Caco-2 (cell line): Measurements from ENCODE around the gene IGFL1. TPM values are rescaled to one million over a fixed set of nuclear protein-coding genes. Genes with fewer than 3 reads are reported as not detected.
"Not testable (repeated sequence)": the region's sequence is repeated elsewhere in the genome, so short reads cannot be mapped to it uniquely, and the experiment has no call there.

Source experiments
- BruUV-seq: library from RNA; stranded (reverse); fragments of 400-500 nt; replicated peaks from 2 replicates; lab custom pipeline; 2021; lab: Mats Ljungman, UMichigan
- CTCF ChIA-PET: fragments of 300-600 bp; sonication (Branson Sonifier 250); formaldehyde crosslinking; loops from one replicate; lab custom pipeline; 2022; ENCODE audit warnings: antibody characterized with exemption; lab: Charles Lee
- POLR2A ChIA-PET: fragments of 300-600 bp; sonication (Branson Sonifier 250); formaldehyde crosslinking; loops from one replicate; lab custom pipeline; 2022; ENCODE audit warnings: antibody characterized with exemption; lab: Charles Lee
- DNase-seq, 2 experiments: peaks; one replicate each; pipeline versions ENCODE4 v3.0.0 to v3.0.0-alpha.2; 2020 to 2022
- H3K27me3 ChIP-seq: replicated peaks from 2 replicates; pipeline ENCODE4 v1.6.0; 2011; ENCODE audit warnings: low read length; ENCODE audit not compliant: control insufficient read depth, insufficient read depth
- H3K36me3 ChIP-seq: 2 replicates; pipeline ENCODE4 v1.5.1; 2011; ENCODE audit warnings: low read length; ENCODE audit not compliant: control insufficient read depth, insufficient read depth
- H3K4me1 ChIP-seq: fragments of 250-450 bp; sonication (Bioruptor Pico); 2 replicates; pipeline ENCODE4 v1.5.1; 2020; ENCODE audit warnings: mild to moderate bottlenecking
- H3K4me3 ChIP-seq: 2 replicates; pipeline ENCODE4 v1.5.1; 2011; ENCODE audit warnings: low read depth, mild to moderate bottlenecking, control low read depth, low read length
- H3K9me3 ChIP-seq: fragments of 250-450 bp; sonication (Bioruptor Pico); 2 replicates; pipeline ENCODE4 v1.5.1; 2020; ENCODE audit warnings: mild to moderate bottlenecking, moderate library complexity
- H3K27ac Mint-ChIP-seq: one replicate; pipeline ENCODE4 v1.8.0; 2022; ENCODE audit warnings: mixed read lengths; ENCODE audit not compliant: unreplicated experiment
- H3K27me3 Mint-ChIP-seq: one replicate; pipeline ENCODE4 v1.8.0; 2022; ENCODE audit warnings: mixed read lengths; ENCODE audit not compliant: insufficient read depth, unreplicated experiment
- H3K36me3 Mint-ChIP-seq: one replicate; pipeline ENCODE4 v1.8.0; 2022; ENCODE audit warnings: mild to moderate bottlenecking, mixed read lengths; ENCODE audit not compliant: insufficient read depth, unreplicated experiment
- H3K4me1 Mint-ChIP-seq: one replicate; pipeline ENCODE4 v1.8.0; 2022; ENCODE audit warnings: low read depth, mixed read lengths; ENCODE audit not compliant: unreplicated experiment
- H3K4me3 Mint-ChIP-seq: one replicate; pipeline ENCODE4 v1.8.0; 2022; ENCODE audit warnings: mild to moderate bottlenecking, moderate library complexity, mixed read lengths; ENCODE audit not compliant: unreplicated experiment
- H3K9me3 Mint-ChIP-seq: one replicate; pipeline ENCODE4 v1.8.0; 2022; ENCODE audit warnings: mixed read lengths; ENCODE audit not compliant: unreplicated experiment
- intact Hi-C: fragments of 100-400 bp; cut with micrococcal nuclease; formaldehyde crosslinking; loops from one replicate; pipeline ENCODE4 v1.10.0; 2022; ENCODE audit not compliant: unreplicated experiment
- total RNA-seq: library from RNA; stranded (reverse); gene quantifications from 2 replicates; pipeline ENCODE4 v1.2.3, GENCODE V29; 2022
- TF ChIP-seq, protein P1 (sequence below), 2 experiments: fragments of 200-600 bp in 1 of 2; IDR thresholded peaks; 1 replicate in 1 of 2; 2 replicates in 1 of 2; pipeline versions ENCODE4 v1.5.1 to v1.8.0; 2011 to 2022; ENCODE audit warnings: antibody characterized with exemption in 1 of 2, control low read depth in 1 of 2, inconsistent platforms in 1 of 2, low read depth in 1 of 2, low read length in 1 of 2, mild to moderate bottlenecking in 1 of 2, moderate library complexity in 1 of 2; ENCODE audit not compliant: insufficient read depth in 1 of 2, severe bottlenecking in 1 of 2, unreplicated experiment in 1 of 2

IGFL1 gene
- total RNA-seq, 1 experiment from 2014 or later = not detected

DNA sequence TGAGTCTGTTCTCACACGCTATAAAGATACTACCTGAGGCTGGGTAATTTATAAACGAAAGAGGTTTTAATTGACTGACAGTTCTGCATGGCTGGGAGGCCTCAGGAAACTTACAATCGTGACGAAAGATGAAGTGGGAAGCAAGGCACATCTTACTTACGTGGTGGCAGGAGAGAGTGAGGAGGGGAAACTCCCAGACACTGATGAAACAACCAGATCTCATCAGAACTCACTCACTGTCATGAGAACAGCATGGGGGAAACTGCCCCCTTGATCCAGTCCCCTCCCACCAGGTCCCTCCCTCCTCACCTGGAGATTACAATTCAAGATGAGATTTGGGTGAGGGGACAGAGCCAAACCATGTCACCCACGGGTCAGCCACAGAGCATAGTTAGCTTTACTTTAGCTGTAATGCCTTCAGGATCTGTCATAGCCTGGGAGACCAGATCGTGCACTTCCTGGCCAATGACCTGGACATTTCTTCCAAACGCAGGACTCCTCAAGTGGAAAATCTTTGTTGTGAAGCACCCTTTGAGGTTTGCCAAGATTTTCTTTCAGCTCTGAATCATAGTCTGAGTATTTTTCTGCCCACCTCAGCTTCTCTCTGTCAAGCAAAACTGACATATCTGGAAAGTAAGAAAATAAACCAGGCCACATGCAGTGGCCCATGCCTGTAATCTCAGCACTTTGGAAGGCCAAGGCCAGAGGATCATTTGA lies 42.1 kb downstream of the IGFL1 start:
- no peaks in the 10 kb centered on the region for H3K36me3 Mint-ChIP-seq
- no peaks in the 10 kb centered on the region for H3K9me3 ChIP-seq
- ChIA-PET POLR2A (no interaction called here), CTCF (interaction anchor here (1.2 to 2.0 kb wide), 2 partner anchors 9 to 195 kb away, joined by 3 to 13 read pairs; no protein-coding TSS in a partner anchor)
- H3K4me1 Mint-ChIP-seq = no peaks in the 10 kb centered on the region
- no peaks in the 10 kb centered on the region for H3K27me3 Mint-ChIP-seq
- no peaks in the 10 kb centered on the region for H3K9me3 Mint-ChIP-seq
- H3K27me3 ChIP-seq = no peaks in the 10 kb centered on the region
- H3K27ac Mint-ChIP-seq = no peak overlapping the region
- no TSS peak for BruUV-seq
- intact Hi-C loops = no loop called here
- H3K36me3 ChIP-seq = no peaks in the 10 kb centered on the region
- H3K4me3 Mint-ChIP-seq = no peak overlapping the region
- TF ChIP-seq, protein P1, sequence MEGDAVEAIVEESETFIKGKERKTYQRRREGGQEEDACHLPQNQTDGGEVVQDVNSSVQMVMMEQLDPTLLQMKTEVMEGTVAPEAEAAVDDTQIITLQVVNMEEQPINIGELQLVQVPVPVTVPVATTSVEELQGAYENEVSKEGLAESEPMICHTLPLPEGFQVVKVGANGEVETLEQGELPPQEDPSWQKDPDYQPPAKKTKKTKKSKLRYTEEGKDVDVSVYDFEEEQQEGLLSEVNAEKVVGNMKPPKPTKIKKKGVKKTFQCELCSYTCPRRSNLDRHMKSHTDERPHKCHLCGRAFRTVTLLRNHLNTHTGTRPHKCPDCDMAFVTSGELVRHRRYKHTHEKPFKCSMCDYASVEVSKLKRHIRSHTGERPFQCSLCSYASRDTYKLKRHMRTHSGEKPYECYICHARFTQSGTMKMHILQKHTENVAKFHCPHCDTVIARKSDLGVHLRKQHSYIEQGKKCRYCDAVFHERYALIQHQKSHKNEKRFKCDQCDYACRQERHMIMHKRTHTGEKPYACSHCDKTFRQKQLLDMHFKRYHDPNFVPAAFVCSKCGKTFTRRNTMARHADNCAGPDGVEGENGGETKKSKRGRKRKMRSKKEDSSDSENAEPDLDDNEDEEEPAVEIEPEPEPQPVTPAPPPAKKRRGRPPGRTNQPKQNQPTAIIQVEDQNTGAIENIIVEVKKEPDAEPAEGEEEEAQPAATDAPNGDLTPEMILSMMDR (IDR thresholded peaks at IDR 0.05; ENCODE audit: insufficient read depth in 1 of 2, low read depth in 1 of 2, low read length in 1 of 2, severe bottlenecking in 1 of 2, unreplicated experiment in 1 of 2) = no peak
- no peak for DNase-seq
- no peak overlapping the region for H3K4me3 ChIP-seq
- H3K4me1 ChIP-seq = peaks cover 11% of the 10 kb centered on the region

GRCh38 chr19:46273931-46274330 lies 44.4 kb downstream of the IGFL1 start:
- H3K4me3 ChIP-seq, BruUV-seq, H3K9me3 ChIP-seq, H3K36me3 Mint-ChIP-seq, DNase-seq, H3K27ac Mint-ChIP-seq, H3K36me3 ChIP-seq, intact Hi-C loops, H3K4me1 Mint-ChIP-seq, H3K27me3 ChIP-seq, H3K4me3 Mint-ChIP-seq, H3K9me3 Mint-ChIP-seq: not testable (repeated sequence)
- H3K27me3 Mint-ChIP-seq = peaks cover 10% of the 10 kb centered on the region
- ChIA-PET POLR2A (interaction anchor here (0.6 kb wide), 1 partner anchor 279 kb away, joined by 3 read pairs; the partner anchor contains the start of gene CCDC61), CTCF (interaction anchor here (0.7 kb wide), 1 partner anchor 113 kb away, joined by 3 read pairs; no protein-coding TSS in a partner anchor)
- peaks cover 11% of the 10 kb centered on the region for H3K4me1 ChIP-seq

DNA sequence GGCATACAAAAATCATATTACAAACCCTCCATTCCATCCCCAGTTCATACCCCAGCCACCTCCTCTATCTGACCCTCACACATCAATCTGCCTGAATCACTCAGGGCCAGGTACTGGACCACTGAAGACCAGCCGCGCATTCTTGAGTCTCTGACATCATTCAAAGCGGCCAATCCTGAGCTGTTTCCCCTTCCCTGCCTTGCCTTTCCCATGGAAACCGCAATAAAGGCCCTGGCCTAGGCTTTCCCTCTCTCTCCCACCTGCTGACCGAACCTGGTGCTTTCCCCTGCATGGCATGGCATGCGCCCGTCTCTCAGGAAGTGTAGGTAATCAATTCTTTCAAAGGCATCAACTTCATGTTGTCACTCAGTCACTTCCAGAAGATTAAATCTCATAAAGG lies 49.6 kb downstream of the IGFL1 start:
- Histone ChIP-seq H3K36me3 (no peaks in the 10 kb centered on the region), H3K4me3 (no peak overlapping the region), H3K27me3 (no peaks in the 10 kb centered on the region), H3K9me3 (no peaks in the 10 kb centered on the region), H3K4me1 (no peaks in the 10 kb centered on the region)
- TF ChIP-seq, protein P1 (IDR thresholded peaks at IDR 0.05; ENCODE audit: insufficient read depth in 1 of 2, low read depth in 1 of 2, low read length in 1 of 2, severe bottlenecking in 1 of 2, unreplicated experiment in 1 of 2) = no peak
- ChIA-PET POLR2A (no interaction called here), CTCF (interaction anchor here (2.1 kb wide), 1 partner anchor 121 kb away, joined by 5 read pairs; no protein-coding TSS in a partner anchor)
- H3K4me1 Mint-ChIP-seq = no peaks in the 10 kb centered on the region
- no peaks in the 10 kb centered on the region for H3K9me3 Mint-ChIP-seq
- H3K36me3 Mint-ChIP-seq = no peaks in the 10 kb centered on the region
- no TSS peak for BruUV-seq
- H3K27ac Mint-ChIP-seq = no peak overlapping the region
- no peak for DNase-seq
- intact Hi-C loops = no loop called here
- no peak overlapping the region for H3K4me3 Mint-ChIP-seq
- peaks cover 10% of the 10 kb centered on the region for H3K27me3 Mint-ChIP-seq

Other genes with a start within 250 kb of the IGFL1 start
- gene CCDC61, start 234.3 kb upstream of the IGFL1 start, total RNA-seq = 17.1 and 21.1 TPM in 2 replicates
- gene PGLYRP1, start 206.7 kb upstream of the IGFL1 start, total RNA-seq = not detected in 2 replicates
- 3.9 and 4.4 TPM in 2 replicates for gene IGFL4, start 188.7 kb upstream of the IGFL1 start, total RNA-seq
- 0.53 TPM in 1 of 2 replicates, not detected in the other for gene IGFL3, start 105.1 kb upstream of the IGFL1 start, total RNA-seq
- 57.7 and 64.7 TPM in 2 replicates for gene IGFL2, start 81.5 kb upstream of the IGFL1 start, total RNA-seq
- 5.2 and 5.4 TPM in 2 replicates for gene HIF3A, start 67.3 kb downstream of the IGFL1 start, total RNA-seq
- gene PPP5C, start 117.3 kb downstream of the IGFL1 start, total RNA-seq = 120 and 130 TPM in 2 replicates
- 0.18 and 0.37 TPM in 2 replicates for gene CCDC8, start 183.8 kb downstream of the IGFL1 start, total RNA-seq
- gene PNMA8C, start 199.2 kb downstream of the IGFL1 start, total RNA-seq = not detected in 2 replicates
- not detected in 2 replicates for gene PNMA8A, start 241.8 kb downstream of the IGFL1 start, total RNA-seq